Femur (tissue), 1 donor: ENCODE measurements around the gene IP6K3.

Source experiments
- DNase-seq: peaks from one replicate; pipeline ENCODE4 v3.0.0-alpha.2; 2017

The IP6K3 gene

GRCh38 chr6:33700391-33701050 lies 46.2 kb downstream of the IP6K3 start:
- DNase-seq: peak; percentile 73

GRCh38 chr6:33699739-33700138 lies 47.0 kb downstream of the IP6K3 start:
- no peak for DNase-seq

GRCh38 chr6:33699131-33699530 lies 47.6 kb downstream of the IP6K3 start:
- no peak for DNase-seq

GRCh38 chr6:33698494-33698893 lies 48.2 kb downstream of the IP6K3 start:
- DNase-seq: no peak

- DNase-seq: no peak
Observed at GRCh38 chr6:33697845-33698244, 48.9 kb downstream of the IP6K3 start.

- DNase-seq: peak; percentile 65
Observed at GRCh38 chr6:33696548-33697518, 49.9 kb downstream of the IP6K3 start.

- no peak for DNase-seq
Observed at GRCh38 chr6:33696076-33696475, 50.6 kb downstream of the IP6K3 start.

- peak; percentile 22 for DNase-seq
Observed at GRCh38 chr6:33695451-33695887, 51.2 kb downstream of the IP6K3 start.

GRCh38 chr6:33694977-33695376 lies 51.7 kb downstream of the IP6K3 start:
- DNase-seq: peak; percentile 23

- DNase-seq: peak; percentile 69
Observed at GRCh38 chr6:33694401-33694931, 52.2 kb downstream of the IP6K3 start.

- peak; percentile 41 for DNase-seq
Observed at GRCh38 chr6:33693186-33694105, 53.3 kb downstream of the IP6K3 start.

- peak; percentile 71 for DNase-seq
Observed at GRCh38 chr6:33692760-33693158, 53.9 kb downstream of the IP6K3 start.

- DNase-seq: no peak
Observed at GRCh38 chr6:33692078-33692759, 54.5 kb downstream of the IP6K3 start.

GRCh38 chr6:33691456-33692077 lies 55.1 kb downstream of the IP6K3 start:
- DNase-seq: no peak

- DNase-seq: no peak
Observed at GRCh38 chr6:33690766-33691165, 55.9 kb downstream of the IP6K3 start.

- DNase-seq: no peak
Observed at GRCh38 chr6:33689879-33690278, 56.8 kb downstream of the IP6K3 start.

GRCh38 chr6:33689148-33689494 lies 57.6 kb downstream of the IP6K3 start:
- no peak for DNase-seq

GRCh38 chr6:33688451-33689147 lies 58.1 kb downstream of the IP6K3 start:
- no peak for DNase-seq

GRCh38 chr6:33688006-33688405 lies 58.7 kb downstream of the IP6K3 start:
- DNase-seq: no peak

- DNase-seq: no peak
Observed at GRCh38 chr6:33686981-33687975, 59.4 kb downstream of the IP6K3 start.
